B cell (primary cell): ENCODE results near the gene EIF3J. TPM values are rescaled to one million over a fixed set of nuclear protein-coding genes. Genes with fewer than 3 reads are reported as not detected.

Source experiments
- ATAC-seq: fragments of 200-7000 bp; cut with Tn5 transposase; one replicate; pipeline ENCODE4 v1.10.0; 2021; ENCODE audit warnings: low read depth, mild to moderate bottlenecking, moderate number of reproducible peaks, moderate library complexity
- CTCF ChIA-PET: fragments of 350-600 bp; sonication (Branson Sonifier 250); formaldehyde crosslinking; loops from one replicate; lab custom pipeline; 2021; ENCODE audit warnings: antibody characterized with exemption, inconsistent platforms; lab: Charles Lee
- POLR2A ChIA-PET: fragments of 350-600 bp; sonication (Branson Sonifier 250); formaldehyde crosslinking; loops from one replicate; lab custom pipeline; 2021; ENCODE audit warnings: antibody characterized with exemption; lab: Charles Lee
- DNase-seq: peaks from one replicate; pipeline ENCODE4 v3.0.0; 2013
- H2AFZ ChIP-seq: 2 replicates; pipeline ENCODE4 v1.6.1; 2012; ENCODE audit warnings: mild to moderate bottlenecking, low read depth, low read length; ENCODE audit not compliant: insufficient read depth, poor library complexity, severe bottlenecking
- H3K27ac ChIP-seq, 2 donors: 1 replicate in 1 of 2; 2 replicates in 1 of 2; pipeline ENCODE4 v1.5.1; 2012 to 2013; ENCODE audit warnings: low read length in 2 of 2, mild to moderate bottlenecking in 2 of 2, moderate library complexity in 1 of 2
- H3K27me3 ChIP-seq, 4 experiments: fragments of 200-600 bp in 1 of 4; sonication (generic) in 1 of 4; replicated peaks in 1 of 4; 1 replicate in 2 of 4; 2 replicates in 2 of 4; pipeline versions ENCODE4 v1.6.1 to v1.7.0; 2013 to 2016; ENCODE audit warnings: low read length in 3 of 4, mild to moderate bottlenecking in 2 of 4, mixed read lengths in 1 of 4, moderate library complexity in 1 of 4; ENCODE audit not compliant: insufficient read depth in 4 of 4, control insufficient read depth in 3 of 4; ENCODE audit errors: control extremely low read depth in 1 of 4
- H3K36me3 ChIP-seq, 2 experiments: replicated peaks in 1 of 2; 1 replicate in 1 of 2; 2 replicates in 1 of 2; pipeline versions ENCODE4 v1.6.1 to v1.7.1; 2013; ENCODE audit warnings: low read length in 1 of 2; ENCODE audit not compliant: insufficient read depth in 2 of 2, control insufficient read depth in 1 of 2; ENCODE audit errors: control extremely low read depth in 1 of 2, extremely low read depth in 1 of 2
- H3K4me1 ChIP-seq, 2 donors: fragments of 200-600 bp in 1 of 2; sonication (generic) in 1 of 2; 1 replicate in 1 of 2; 2 replicates in 1 of 2; pipeline versions ENCODE4 v1.5.1 to v1.6.1; 2013 to 2017; ENCODE audit warnings: low read length in 2 of 2; ENCODE audit not compliant: control insufficient read depth in 2 of 2, insufficient read depth in 2 of 2
- H3K4me2 ChIP-seq: replicated peaks from 2 replicates; pipeline ENCODE3; 2012; ENCODE audit warnings: mild to moderate bottlenecking, low read depth, low read length; ENCODE audit not compliant: poor library complexity, severe bottlenecking
- H3K4me3 ChIP-seq, 5 experiments: fragments of 200-600 bp in 1 of 5; sonication (generic) in 1 of 5; 1 replicate in 3 of 5; 2 replicates in 2 of 5; pipeline versions ENCODE4 v1.5.1 to v1.7.0; 2011 to 2016; ENCODE audit warnings: low read length in 4 of 5, mild to moderate bottlenecking in 4 of 5, low read depth in 2 of 5, control low read depth in 1 of 5, moderate library complexity in 1 of 5; ENCODE audit not compliant: insufficient read depth in 1 of 5; ENCODE audit errors: control extremely low read depth in 1 of 5, extremely low read depth in 1 of 5
- H3K79me2 ChIP-seq: fragments of 200-600 bp; sonication (generic); one replicate; pipeline ENCODE4 v1.6.0; 2016; ENCODE audit warnings: low read length; ENCODE audit not compliant: control insufficient read depth, insufficient read depth
- H3K9ac ChIP-seq: fragments of 200-600 bp; sonication (generic); 2 replicates; pipeline ENCODE4 v1.6.1; 2017; ENCODE audit warnings: mild to moderate bottlenecking, low read length, moderate library complexity
- H3K9me3 ChIP-seq, 3 donors: one replicate each; pipeline versions ENCODE4 v1.6.1 to v1.7.1; 2013; ENCODE audit warnings: low read length in 2 of 3; ENCODE audit not compliant: control insufficient read depth in 2 of 3, insufficient read depth in 1 of 3; ENCODE audit errors: control extremely low read depth in 1 of 3
- H4K20me1 ChIP-seq: 2 replicates; pipeline ENCODE4 v1.6.0; 2012; ENCODE audit warnings: mild to moderate bottlenecking, low read length; ENCODE audit not compliant: insufficient read depth, control insufficient read depth, poor library complexity, severe bottlenecking
- H3K27ac Mint-ChIP-seq: one replicate; pipeline ENCODE4 v1.8.0; 2021; ENCODE audit warnings: mixed read lengths
- H3K27me3 Mint-ChIP-seq: one replicate; pipeline ENCODE4 v1.8.0; 2021; ENCODE audit warnings: mixed read lengths
- H3K4me1 Mint-ChIP-seq: one replicate; pipeline ENCODE4 v1.8.0; 2021; ENCODE audit warnings: mixed read lengths
- H3K4me3 Mint-ChIP-seq: one replicate; pipeline ENCODE4 v1.8.0; 2021; ENCODE audit warnings: mixed read lengths
- H3K9me3 Mint-ChIP-seq: one replicate; pipeline ENCODE4 v1.8.0; 2022; ENCODE audit warnings: mixed read lengths; ENCODE audit not compliant: insufficient read depth
- EZH2 ChIP-seq: IDR thresholded peaks from 2 replicates; pipeline ENCODE4 v1.6.1; 2012; ENCODE audit warnings: borderline replicate concordance, low read depth, mild to moderate bottlenecking, moderate library complexity, low read length; ENCODE audit not compliant: insufficient read depth, poor library complexity, severe bottlenecking
- WGBS: methylation state at CpG from one replicate; pipeline ENCODE4 v1.1.5; 2013; ENCODE audit warnings: missing lambda C conversion rate; ENCODE audit not compliant: insufficient coverage; 5-methylcytosine and 5-hydroxymethylcytosine counted together
- intact Hi-C: fragments of 100-400 bp; cut with micrococcal nuclease; formaldehyde crosslinking; loops from one replicate; pipeline ENCODE4 v1.10.0; 2022
- polyA plus RNA-seq: library from polyadenylated mRNA; depleted of rRNA; stranded (reverse); fragments of >200 nt; gene quantifications from 2 replicates; pipeline ENCODE4 v1.2.3, GENCODE V29; 2012
- total RNA-seq, 2 donors: library from RNA; stranded (reverse); fragments of 120-200 nt in 1 of 2; gene quantifications; 1 replicate in 1 of 2; 2 replicates in 1 of 2; pipeline versions ENCODE4 v1.2.3 to v1.2.4, GENCODE V29; 2013 to 2022
- TF ChIP-seq, protein P1 (sequence below): fragments of 200-600 bp; IDR thresholded peaks from one replicate; pipeline ENCODE4 v1.8.0; 2022; ENCODE audit warnings: antibody characterized with exemption, mild to moderate bottlenecking

EIF3J gene
- total and polyA plus RNA-seq, 2 donors (not counting 1 experiment from before 2014, with no cell fraction given), result 16.5 to 66.7 TPM

- peaks cover 5 to 8% of the 10 kb centered on the region in 2 donors for H3K4me1 ChIP-seq
- Mint-ChIP-seq H3K9me3 (no peaks in the 10 kb centered on the region), H3K4me1 (peaks cover 10% of the 10 kb centered on the region), H3K27ac (peak overlapping the region; percentile 56), H3K27me3 (no peaks in the 10 kb centered on the region), H3K4me3 (no peak overlapping the region)
- no peak overlapping the region for H2AFZ ChIP-seq
- no CpG with 5 or more reads among the region's 7 CpGs for WGBS
- H3K9me3 ChIP-seq, result no peaks in the 10 kb centered on the region
- peak; percentile 60 for ATAC-seq
- no peak overlapping the region for H3K4me3 ChIP-seq
- H3K79me2 ChIP-seq, result no peaks in the 10 kb centered on the region
- peaks cover 31 to 83% of the 10 kb centered on the region in 2 experiments for H3K36me3 ChIP-seq
- ChIA-PET CTCF (interaction anchor here (0.6 to 3.0 kb wide), 16 partner anchors 9 to 444 kb away, joined by 3 to 42 read pairs (median 5); partner anchors contain the start of genes SPG11 and TRIM69), POLR2A (interaction anchor here (1.5 kb wide), 1 partner anchor 70 kb away, joined by 5 read pairs; the partner anchor contains the start of gene SPG11)
- peak overlapping the region in 1 of 2 donors; percentile 70 for H3K27ac ChIP-seq
- intact Hi-C loops, result no loop called here
- peak overlapping the region; percentile 35 for H3K4me2 ChIP-seq
- H4K20me1 ChIP-seq, result no peaks in the 10 kb centered on the region
- H3K27me3 ChIP-seq, result no peaks in the 10 kb centered on the region
- no peak overlapping the region for H3K9ac ChIP-seq
- no peak for TF ChIP-seq EZH2
- TF ChIP-seq, protein P1, sequence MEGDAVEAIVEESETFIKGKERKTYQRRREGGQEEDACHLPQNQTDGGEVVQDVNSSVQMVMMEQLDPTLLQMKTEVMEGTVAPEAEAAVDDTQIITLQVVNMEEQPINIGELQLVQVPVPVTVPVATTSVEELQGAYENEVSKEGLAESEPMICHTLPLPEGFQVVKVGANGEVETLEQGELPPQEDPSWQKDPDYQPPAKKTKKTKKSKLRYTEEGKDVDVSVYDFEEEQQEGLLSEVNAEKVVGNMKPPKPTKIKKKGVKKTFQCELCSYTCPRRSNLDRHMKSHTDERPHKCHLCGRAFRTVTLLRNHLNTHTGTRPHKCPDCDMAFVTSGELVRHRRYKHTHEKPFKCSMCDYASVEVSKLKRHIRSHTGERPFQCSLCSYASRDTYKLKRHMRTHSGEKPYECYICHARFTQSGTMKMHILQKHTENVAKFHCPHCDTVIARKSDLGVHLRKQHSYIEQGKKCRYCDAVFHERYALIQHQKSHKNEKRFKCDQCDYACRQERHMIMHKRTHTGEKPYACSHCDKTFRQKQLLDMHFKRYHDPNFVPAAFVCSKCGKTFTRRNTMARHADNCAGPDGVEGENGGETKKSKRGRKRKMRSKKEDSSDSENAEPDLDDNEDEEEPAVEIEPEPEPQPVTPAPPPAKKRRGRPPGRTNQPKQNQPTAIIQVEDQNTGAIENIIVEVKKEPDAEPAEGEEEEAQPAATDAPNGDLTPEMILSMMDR, result peak; percentile 74
- peak; percentile 57 for DNase-seq
Observed at GRCh38 chr15:44593042-44593736, 56.2 kb downstream of the EIF3J start.

- DNase-seq (no peak), ATAC-seq (no peak)
- TF ChIP-seq EZH2, result no peak
- TF ChIP-seq, protein P1, result no peak
- Histone ChIP-seq H3K4me2 (no peak overlapping the region), H3K27ac (peak overlapping the region in 1 of 2 donors; percentile 54), H3K36me3 (peaks cover 20 to 80% of the 10 kb centered on the region in 2 experiments), H3K4me3 (no peak overlapping the region), H3K27me3 (no peaks in the 10 kb centered on the region), H4K20me1 (no peaks in the 10 kb centered on the region), H3K4me1 (peaks cover 5 to 8% of the 10 kb centered on the region in 2 donors), H3K9me3 (no peaks in the 10 kb centered on the region), H2AFZ (no peak overlapping the region), H3K79me2 (no peaks in the 10 kb centered on the region), H3K9ac (no peak overlapping the region)
- Mint-ChIP-seq H3K27me3 (no peaks in the 10 kb centered on the region), H3K4me3 (no peak overlapping the region), H3K27ac (peak overlapping the region; percentile 54), H3K9me3 (no peaks in the 10 kb centered on the region), H3K4me1 (peaks cover 10% of the 10 kb centered on the region)
- intact Hi-C loops, result no loop called here
- ChIA-PET CTCF (no interaction called here), POLR2A (no interaction called here)
- no CpG with 5 or more reads among the region's 1 CpG for WGBS
Observed at GRCh38 chr15:44595246-44595645, 58.3 kb downstream of the EIF3J start.
